Naive thymus-derived CD4-positive, alpha-beta T cell (primary cell): ENCODE data around the gene UQCC5. TPM values are rescaled to one million over a fixed set of nuclear protein-coding genes. Genes with fewer than 3 reads are reported as not detected.

Experiments used
- ATAC-seq: fragments of 150-1000 bp; cut with Tn5 transposase; 2 replicates; pipeline ENCODE4 v1.10.0; 2021; ENCODE audit warnings: mild to moderate bottlenecking, moderate library complexity
- CTCF ChIA-PET: fragments of 350-600 bp; sonication (Branson Sonifier 250); formaldehyde crosslinking; loops from one replicate; lab custom pipeline; 2021; ENCODE audit warnings: antibody characterized with exemption; lab: Charles Lee
- POLR2A ChIA-PET: fragments of 350-600 bp; sonication (Branson Sonifier 250); formaldehyde crosslinking; loops from one replicate; lab custom pipeline; 2021; ENCODE audit warnings: antibody characterized with exemption, inconsistent platforms; lab: Charles Lee
- DNase-seq, 9 donors: peaks; one replicate each; pipeline versions ENCODE4 v3.0.0 to v3.0.0-alpha.2; 2020 to 2022; ENCODE audit warnings: mixed read lengths in 1 of 9
- H3K27ac ChIP-seq: one replicate; pipeline ENCODE4 v1.7.0; 2013; ENCODE audit warnings: mild to moderate bottlenecking, low read depth, low read length, moderate library complexity
- H3K27me3 ChIP-seq, 2 donors: one replicate each; pipeline ENCODE4 v1.7.0; 2013; ENCODE audit warnings: low read length in 2 of 2, mild to moderate bottlenecking in 2 of 2, moderate library complexity in 2 of 2; ENCODE audit not compliant: control insufficient read depth in 2 of 2, insufficient read depth in 2 of 2
- H3K36me3 ChIP-seq, 3 experiments: 1 replicate in 2 of 3; 2 replicates in 1 of 3; pipeline ENCODE4 v1.7.0; 2013; ENCODE audit warnings: low read length in 3 of 3, mild to moderate bottlenecking in 3 of 3, moderate library complexity in 1 of 3; ENCODE audit not compliant: insufficient read depth in 3 of 3, control insufficient read depth in 2 of 3
- H3K4me1 ChIP-seq, 2 donors: one replicate each; pipeline ENCODE4 v1.7.0; 2013; ENCODE audit warnings: low read length in 2 of 2, mild to moderate bottlenecking in 2 of 2, moderate library complexity in 1 of 2; ENCODE audit not compliant: control insufficient read depth in 2 of 2, insufficient read depth in 2 of 2
- H3K4me3 ChIP-seq: 2 replicates; pipeline ENCODE4 v1.7.0; 2013; ENCODE audit warnings: mild to moderate bottlenecking, low read length
- H3K9me3 ChIP-seq, 3 experiments: 1 replicate in 2 of 3; 2 replicates in 1 of 3; pipeline ENCODE4 v1.7.0; 2013; ENCODE audit warnings: low read length in 3 of 3; ENCODE audit not compliant: control insufficient read depth in 2 of 3
- H3K27ac Mint-ChIP-seq, 9 donors: one replicate each; pipeline ENCODE4 v1.8.0; 2020 to 2022; ENCODE audit warnings: mixed read lengths in 9 of 9, mild to moderate bottlenecking in 8 of 9, moderate library complexity in 5 of 9, inconsistent platforms in 2 of 9
- H3K27me3 Mint-ChIP-seq, 5 donors: one replicate each; pipeline ENCODE4 v1.8.0; 2021 to 2022; ENCODE audit warnings: mixed read lengths in 5 of 5, mild to moderate bottlenecking in 1 of 5
- H3K36me3 Mint-ChIP-seq, 5 donors: one replicate each; pipeline ENCODE4 v1.8.0; 2020 to 2022; ENCODE audit warnings: mixed read lengths in 5 of 5, mild to moderate bottlenecking in 3 of 5, inconsistent platforms in 1 of 5
- H3K4me1 Mint-ChIP-seq, 7 donors: one replicate each; pipeline ENCODE4 v1.8.0; 2020 to 2022; ENCODE audit warnings: mixed read lengths in 7 of 7, mild to moderate bottlenecking in 3 of 7, inconsistent platforms in 1 of 7
- H3K4me3 Mint-ChIP-seq, 10 donors: one replicate each; pipeline ENCODE4 v1.8.0; 2020 to 2022; ENCODE audit warnings: mild to moderate bottlenecking in 10 of 10, mixed read lengths in 10 of 10, moderate library complexity in 6 of 10, inconsistent platforms in 2 of 10
- H3K9me3 Mint-ChIP-seq, 11 donors: one replicate each; pipeline ENCODE4 v1.8.0; 2020 to 2022; ENCODE audit warnings: mixed read lengths in 11 of 11, mild to moderate bottlenecking in 4 of 11, inconsistent platforms in 1 of 11, moderate library complexity in 1 of 11
- intact Hi-C, 2 donors: fragments of 100-400 bp; cut with micrococcal nuclease; formaldehyde crosslinking; loops; one replicate each; pipeline ENCODE4 v1.15.1; 2023
- polyA plus RNA-seq, 2 donors: library from polyadenylated mRNA; unstranded; fragments of 300-500 nt; fragmentation: Illumina TruSeq; gene quantifications; one replicate each; pipeline ENCODE4 v1.2.3, GENCODE V29; 2021
- total RNA-seq, 6 experiments: library from RNA in 5 of 6; stranded (reverse) in 5 of 6; gene quantifications; 1 replicate in 5 of 6; 2 replicates in 1 of 6; pipeline ENCODE4 v1.2.3 and lab custom pipeline; 2021 to 2026

Gene UQCC5
- total and polyA plus RNA-seq, 7 experiments from 2014 or later: 5.4 to 28.2 (median 11.7) TPM

- H3K27me3 ChIP-seq: no peaks in the 10 kb centered on the region
- Mint-ChIP-seq H3K9me3 (peaks cover 0 to 1% (median 0%) of the 10 kb centered on the region in 11 donors), H3K4me1 (peaks cover 0 to 2% (median 0%) of the 10 kb centered on the region in 7 donors), H3K27me3 (no peaks in the 10 kb centered on the region), H3K27ac (no peak overlapping the region), H3K36me3 (peaks cover 0 to 3% (median 0%) of the 10 kb centered on the region in 5 donors), H3K4me3 (no peak overlapping the region)
- no peak overlapping the region for H3K4me3 ChIP-seq
- no peaks in the 10 kb centered on the region for H3K9me3 ChIP-seq
- DNase-seq (no peak), ATAC-seq (no peak)
- no peak overlapping the region for H3K27ac ChIP-seq
- no peaks in the 10 kb centered on the region for H3K4me1 ChIP-seq
- ChIA-PET CTCF (no interaction called here), POLR2A (no interaction called here)
- no peaks in the 10 kb centered on the region for H3K36me3 ChIP-seq
- intact Hi-C loops: no loop called here
These were observed 16.8 kb upstream of the UQCC5 start for GRCh38 chr3:52519445-52520140.

DNA sequence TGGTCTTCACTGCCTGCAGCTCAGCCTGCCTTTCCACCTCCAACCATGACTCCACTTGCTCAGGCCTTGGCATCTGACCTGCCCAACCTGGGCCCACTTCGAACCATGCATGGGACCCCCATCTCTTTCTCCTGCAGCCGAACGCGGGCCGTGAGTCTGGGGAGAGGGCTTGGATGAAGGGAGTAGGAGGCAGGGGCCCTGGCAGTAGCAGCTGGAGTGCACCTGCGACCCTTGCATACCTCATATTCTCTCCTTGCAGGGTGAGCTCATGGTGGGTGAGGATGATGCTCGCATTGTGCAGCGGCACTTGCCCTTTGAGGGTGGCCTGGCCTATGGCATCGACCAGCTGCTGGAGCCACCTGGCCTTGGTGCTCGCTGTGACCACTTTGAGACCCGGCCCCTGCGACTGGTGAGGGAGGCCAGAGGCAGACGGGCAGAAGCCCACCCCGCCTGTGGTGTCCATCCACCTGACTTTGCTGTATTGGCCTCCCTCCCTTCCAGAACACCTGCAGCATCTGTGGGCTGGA is 16.2 kb upstream of the UQCC5 start:
- no peak overlapping the region for H3K4me3 Mint-ChIP-seq
- ATAC-seq: no peak
- H3K27me3 Mint-ChIP-seq: no peaks in the 10 kb centered on the region
- intact Hi-C loops: no loop called here
- Histone ChIP-seq H3K4me3 (no peak overlapping the region), H3K36me3 (no peaks in the 10 kb centered on the region), H3K27ac (no peak overlapping the region), H3K4me1 (no peaks in the 10 kb centered on the region), H3K9me3 (no peaks in the 10 kb centered on the region), H3K27me3 (no peaks in the 10 kb centered on the region)
- peaks cover 0 to 3% (median 0%) of the 10 kb centered on the region in 5 donors for H3K36me3 Mint-ChIP-seq
- H3K9me3 Mint-ChIP-seq: peaks cover 0 to 1% (median 0%) of the 10 kb centered on the region in 11 donors
- DNase-seq: no peak
- peaks cover 0 to 2% (median 0%) of the 10 kb centered on the region in 7 donors for H3K4me1 Mint-ChIP-seq
- no peak overlapping the region for H3K27ac Mint-ChIP-seq
- POLR2A ChIA-PET: no interaction called here
- CTCF ChIA-PET: no interaction called here

DNA sequence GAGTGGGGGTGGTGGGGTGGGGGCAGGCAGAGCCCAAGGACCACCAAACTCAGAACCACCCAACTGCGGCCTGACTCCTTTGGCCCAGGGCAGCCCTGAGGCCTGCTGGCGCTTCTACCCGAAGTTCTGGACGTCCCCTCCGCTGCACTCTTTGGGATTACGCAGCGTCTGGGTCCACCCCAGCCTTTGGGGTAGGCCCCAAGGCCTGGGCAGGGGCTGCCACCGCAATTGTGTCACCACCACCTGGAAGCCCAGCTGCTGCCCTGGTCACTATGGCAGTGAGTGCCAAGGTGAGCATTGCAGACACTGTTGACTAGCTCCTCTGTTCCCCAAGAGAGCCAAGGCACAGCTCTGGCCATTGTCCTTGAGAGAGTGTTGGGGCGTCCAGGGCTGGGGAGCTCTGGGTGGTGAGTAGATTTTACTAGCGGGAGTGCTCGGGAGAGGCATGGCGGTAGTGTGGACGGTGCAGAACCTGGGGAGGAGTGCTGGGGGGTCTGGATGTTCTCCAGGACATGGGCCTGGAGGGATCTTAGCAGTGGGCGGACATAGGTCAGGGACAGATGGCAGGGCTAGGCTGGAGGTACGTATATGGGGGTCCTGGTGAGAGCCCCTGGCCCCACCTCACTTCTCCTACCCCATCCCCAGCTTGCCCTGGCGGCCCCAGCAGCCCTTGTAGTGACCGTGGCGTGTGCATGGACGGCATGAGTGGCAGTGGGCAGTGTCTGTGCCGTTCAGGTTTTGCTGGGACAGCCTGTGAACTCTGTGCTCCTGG is 15.5 kb upstream of the UQCC5 start:
- Histone ChIP-seq H3K36me3 (no peaks in the 10 kb centered on the region), H3K4me1 (no peaks in the 10 kb centered on the region), H3K27ac (no peak overlapping the region), H3K27me3 (no peaks in the 10 kb centered on the region), H3K9me3 (no peaks in the 10 kb centered on the region), H3K4me3 (no peak overlapping the region)
- POLR2A ChIA-PET: no interaction called here
- DNase-seq: no peak
- intact Hi-C loops: no loop called here
- Mint-ChIP-seq H3K36me3 (peaks cover 0 to 3% (median 0%) of the 10 kb centered on the region in 5 donors), H3K4me3 (no peak overlapping the region), H3K27ac (no peak overlapping the region), H3K9me3 (peaks cover 0 to 1% (median 0%) of the 10 kb centered on the region in 11 donors), H3K27me3 (no peaks in the 10 kb centered on the region), H3K4me1 (peaks cover 0 to 3% (median 0%) of the 10 kb centered on the region in 7 donors)
- CTCF ChIA-PET: no interaction called here
- no peak for ATAC-seq

- Mint-ChIP-seq H3K4me3 (no peak overlapping the region), H3K27ac (no peak overlapping the region), H3K36me3 (peaks cover 0 to 3% (median 0%) of the 10 kb centered on the region in 5 donors), H3K9me3 (peaks cover 0 to 1% (median 0%) of the 10 kb centered on the region in 11 donors), H3K27me3 (no peaks in the 10 kb centered on the region), H3K4me1 (peaks cover 0 to 3% (median 0%) of the 10 kb centered on the region in 7 donors)
- Histone ChIP-seq H3K4me3 (no peak overlapping the region), H3K27me3 (no peaks in the 10 kb centered on the region), H3K36me3 (no peaks in the 10 kb centered on the region), H3K9me3 (no peaks in the 10 kb centered on the region), H3K4me1 (no peaks in the 10 kb centered on the region), H3K27ac (no peak overlapping the region)
- ChIA-PET CTCF (no interaction called here), POLR2A (interaction anchor here (0.6 kb wide), 1 partner anchor 213 kb away, joined by 4 read pairs; no protein-coding TSS in a partner anchor)
- no peak for DNase-seq
- intact Hi-C loops: no loop called here
- no peak for ATAC-seq
These were observed 14.9 kb upstream of the UQCC5 start for GRCh38 chr3:52521488-52521824.

DNA sequence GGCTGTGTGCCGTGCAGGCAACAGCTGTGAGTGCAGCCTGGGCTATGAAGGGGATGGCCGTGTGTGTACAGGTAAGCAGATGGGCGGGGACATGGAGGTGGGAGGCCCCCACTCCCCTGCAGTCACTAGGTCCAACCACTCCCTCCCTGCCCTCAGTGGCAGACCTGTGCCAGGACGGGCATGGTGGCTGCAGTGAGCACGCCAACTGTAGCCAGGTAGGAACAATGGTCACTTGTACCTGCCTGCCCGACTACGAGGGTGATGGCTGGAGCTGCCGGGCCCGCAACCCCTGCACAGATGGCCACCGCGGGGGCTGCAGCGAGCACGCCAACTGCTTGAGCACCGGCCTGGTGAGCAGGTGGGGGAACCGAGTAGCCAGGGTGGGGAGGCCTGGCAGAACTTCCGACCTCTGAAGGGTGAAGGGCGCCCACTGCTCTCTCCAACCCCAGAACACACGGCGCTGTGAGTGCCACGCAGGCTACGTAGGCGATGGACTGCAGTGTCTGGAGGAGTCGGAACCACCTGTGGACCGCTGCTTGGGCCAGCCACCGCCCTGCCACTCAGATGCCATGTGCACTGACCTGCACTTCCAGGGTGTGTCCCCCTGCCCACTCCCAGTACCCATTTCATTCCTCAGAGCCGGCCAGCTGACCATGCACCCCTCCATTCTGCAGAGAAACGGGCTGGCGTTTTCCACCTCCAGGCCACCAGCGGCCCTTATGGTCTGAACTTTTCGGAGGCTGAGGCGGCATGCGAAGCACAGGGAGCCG is 14.3 kb upstream of the UQCC5 start:
- ChIA-PET POLR2A (interaction anchor here (0.6 kb wide), 2 partner anchors 214 to 476 kb away, joined by 3 to 4 read pairs; no protein-coding TSS in a partner anchor), CTCF (no interaction called here)
- H3K36me3 ChIP-seq: no peaks in the 10 kb centered on the region
- H3K4me3 Mint-ChIP-seq: no peak overlapping the region
- peaks cover 0 to 3% (median 0%) of the 10 kb centered on the region in 5 donors for H3K36me3 Mint-ChIP-seq
- ATAC-seq: no peak
- no peak for DNase-seq
- H3K9me3 Mint-ChIP-seq: no peaks in the 10 kb centered on the region
- H3K27ac Mint-ChIP-seq: no peak overlapping the region
- H3K27me3 Mint-ChIP-seq: no peaks in the 10 kb centered on the region
- no peak overlapping the region for H3K4me3 ChIP-seq
- no peak overlapping the region for H3K27ac ChIP-seq
- no peaks in the 10 kb centered on the region for H3K4me1 ChIP-seq
- no peaks in the 10 kb centered on the region for H3K27me3 ChIP-seq
- intact Hi-C loops: no loop called here
- peaks cover 0 to 3% (median 0%) of the 10 kb centered on the region in 7 donors for H3K4me1 Mint-ChIP-seq
- H3K9me3 ChIP-seq: no peaks in the 10 kb centered on the region

- H3K9me3 ChIP-seq: no peaks in the 10 kb centered on the region
- ChIA-PET CTCF (no interaction called here), POLR2A (interaction anchor here (0.6 kb wide), 1 partner anchor 477 kb away, joined by 3 read pairs; no protein-coding TSS in a partner anchor)
- Mint-ChIP-seq H3K9me3 (no peaks in the 10 kb centered on the region), H3K36me3 (peaks cover 0 to 3% (median 0%) of the 10 kb centered on the region in 5 donors), H3K4me3 (no peak overlapping the region), H3K4me1 (peaks cover 0 to 3% (median 0%) of the 10 kb centered on the region in 7 donors), H3K27ac (no peak overlapping the region), H3K27me3 (no peaks in the 10 kb centered on the region)
- no peaks in the 10 kb centered on the region for H3K36me3 ChIP-seq
- intact Hi-C loops: no loop called here
- DNase-seq (no peak), ATAC-seq (no peak)
- H3K27me3 ChIP-seq: no peaks in the 10 kb centered on the region
- no peaks in the 10 kb centered on the region for H3K4me1 ChIP-seq
- no peak overlapping the region for H3K27ac ChIP-seq
- H3K4me3 ChIP-seq: no peak overlapping the region
These were observed 13.7 kb upstream of the UQCC5 start for GRCh38 chr3:52522651-52523251.
